H1 (cell line): ENCODE data around the gene SLC22A8. TPM values are rescaled to one million over a fixed set of nuclear protein-coding genes. Genes with fewer than 3 reads are reported as not detected.

Experiments used
- CTCF ChIA-PET: fragments of 300-600 bp; sonication (Branson Sonifier 250); formaldehyde crosslinking; loops from one replicate; lab custom pipeline; 2021; ENCODE audit not compliant: partially characterized antibody; lab: Charles Lee
- POLR2A ChIA-PET: fragments of 300-600 bp; sonication (Branson Sonifier 250); formaldehyde crosslinking; loops from one replicate; lab custom pipeline; 2021; ENCODE audit warnings: inconsistent platforms; ENCODE audit not compliant: partially characterized antibody; lab: Charles Lee
- DNase-seq, 2 experiments: peaks; one replicate each; pipeline versions ENCODE4 v3.0.0 to v3.0.0-alpha.2; 2010 to 2022; ENCODE audit warnings: low spot score in 2 of 2, low read depth in 1 of 2, mixed read lengths in 1 of 2
- FAIRE-seq: peaks from 2 replicates; lab custom pipeline; 2011; peaks lifted over from hg19 to GRCh38; lab: Jason Lieb, UNC
- H2AFZ ChIP-seq: 2 replicates; pipeline ENCODE4 v1.8.1; 2012; ENCODE audit warnings: low read length, inconsistent platforms
- H2AK5ac ChIP-seq: 2 replicates; pipeline ENCODE4 v1.6.1; 2013; ENCODE audit warnings: low read depth, low read length
- H2BK120ac ChIP-seq: replicated peaks from 2 replicates; pipeline ENCODE3; 2013; ENCODE audit warnings: low read depth, low read length, inconsistent platforms
- H2BK12ac ChIP-seq: 2 replicates; pipeline ENCODE4 v1.6.1; 2013; ENCODE audit warnings: low read depth, low read length
- H2BK15ac ChIP-seq: 2 replicates; pipeline ENCODE4 v1.6.1; 2013; ENCODE audit warnings: low read length
- H2BK20ac ChIP-seq: 2 replicates; pipeline ENCODE4 v1.6.1; 2013; ENCODE audit warnings: low read length
- H2BK5ac ChIP-seq: 2 replicates; pipeline ENCODE4 v1.6.1; 2013; ENCODE audit warnings: low read depth, low read length
- H3K14ac ChIP-seq: 2 replicates; pipeline ENCODE4 v1.6.1; 2013; ENCODE audit warnings: inconsistent platforms; ENCODE audit not compliant: insufficient read length
- H3K18ac ChIP-seq: 2 replicates; pipeline ENCODE4 v1.6.1; 2013; ENCODE audit warnings: low read length; ENCODE audit errors: extremely low read depth
- H3K23ac ChIP-seq: 2 replicates; pipeline ENCODE4 v1.6.1; 2013; ENCODE audit warnings: inconsistent platforms; ENCODE audit not compliant: insufficient read length
- H3K23me2 ChIP-seq: 2 replicates; pipeline ENCODE4 v1.6.1; 2013; ENCODE audit warnings: low read depth, low read length
- H3K27ac ChIP-seq: 2 replicates; pipeline ENCODE4 v1.6.1; 2011; ENCODE audit warnings: low read depth, low read length, inconsistent platforms
- H3K27me3 ChIP-seq, 4 experiments: replicated peaks in 1 of 4; 1 replicate in 1 of 4; 2 replicates in 3 of 4; pipeline versions ENCODE4 v1.6.1 to v1.8.1; 2011 to 2013; ENCODE audit warnings: low read length in 3 of 4, mild to moderate bottlenecking in 3 of 4, inconsistent platforms in 2 of 4, mixed read lengths in 2 of 4, moderate library complexity in 1 of 4; ENCODE audit not compliant: control insufficient read depth in 3 of 4, insufficient read depth in 3 of 4; ENCODE audit errors: extremely low read depth in 1 of 4
- H3K36me3 ChIP-seq, 4 experiments: 2 replicates each; pipeline versions ENCODE4 v1.6.1 to v1.8.1; 2011 to 2013; ENCODE audit warnings: mild to moderate bottlenecking in 4 of 4, low read length in 3 of 4, moderate library complexity in 2 of 4, control low read depth in 1 of 4, inconsistent platforms in 1 of 4; ENCODE audit not compliant: insufficient read depth in 4 of 4, control insufficient read depth in 2 of 4
- H3K4ac ChIP-seq: replicated peaks from 2 replicates; pipeline ENCODE3; 2013; ENCODE audit warnings: low read length, low read depth, mixed read lengths, inconsistent platforms; ENCODE audit not compliant: insufficient read length
- H3K4me1 ChIP-seq, 4 experiments: replicated peaks in 1 of 4; 1 replicate in 1 of 4; 2 replicates in 3 of 4; pipeline versions ENCODE4 v1.6.1 to v1.8.1; 2011 to 2013; ENCODE audit warnings: low read length in 3 of 4, inconsistent platforms in 2 of 4, mixed read lengths in 1 of 4; ENCODE audit not compliant: insufficient read depth in 4 of 4, control insufficient read depth in 3 of 4
- H3K4me2 ChIP-seq, 2 experiments: 2 replicates each; pipeline versions ENCODE4 v1.6.1 to v1.8.1; 2011 to 2013; ENCODE audit warnings: low read depth in 2 of 2, low read length in 2 of 2, control low read depth in 1 of 2, inconsistent platforms in 1 of 2, mild to moderate bottlenecking in 1 of 2; ENCODE audit not compliant: insufficient read depth in 1 of 2
- H3K4me3 ChIP-seq, 4 experiments: fragments of 200-600, 300-600 bp in 1 of 4; sonication (generic), shearing (Covaris generic), sonication (Bioruptor Twin) in 1 of 4; 2 replicates each; pipeline versions ENCODE4 v1.5.1 to v1.8.1; 2011 to 2016; ENCODE audit warnings: low read length in 4 of 4, low read depth in 3 of 4, control low read depth in 2 of 4, inconsistent platforms in 2 of 4, mild to moderate bottlenecking in 2 of 4, mixed read lengths in 1 of 4, moderate library complexity in 1 of 4; ENCODE audit not compliant: insufficient read depth in 2 of 4; ENCODE audit errors: extremely low read depth in 1 of 4
- H3K56ac ChIP-seq: replicated peaks from 2 replicates; pipeline ENCODE3; 2013; ENCODE audit warnings: low read depth, mild to moderate bottlenecking, mixed read lengths, low read length, inconsistent platforms; ENCODE audit not compliant: insufficient read length
- H3K79me1 ChIP-seq: 2 replicates; pipeline ENCODE4 v1.6.1; 2013; ENCODE audit warnings: low read depth, low read length, control low read depth
- H3K79me2 ChIP-seq, 2 experiments: 2 replicates each; pipeline versions ENCODE4 v1.6.1 to v1.8.1; 2012 to 2013; ENCODE audit warnings: low read length in 2 of 2, mild to moderate bottlenecking in 2 of 2, inconsistent platforms in 1 of 2; ENCODE audit not compliant: insufficient read depth in 2 of 2, control insufficient read depth in 1 of 2
- H3K9ac ChIP-seq, 4 experiments: replicated peaks in 1 of 4; 1 replicate in 1 of 4; 2 replicates in 3 of 4; pipeline versions ENCODE4 v1.6.1 to v1.8.1; 2011 to 2013; ENCODE audit warnings: low read depth in 3 of 4, low read length in 3 of 4, control low read depth in 2 of 4, mild to moderate bottlenecking in 2 of 4, moderate library complexity in 2 of 4, inconsistent platforms in 1 of 4; ENCODE audit errors: extremely low read depth in 1 of 4
- H3K9me3 ChIP-seq, 2 experiments: 2 replicates each; pipeline versions ENCODE4 v1.6.1 to v1.8.1; 2012 to 2013; ENCODE audit warnings: mild to moderate bottlenecking in 2 of 2, moderate library complexity in 2 of 2, control low read depth in 1 of 2, inconsistent platforms in 1 of 2, low read depth in 1 of 2, low read length in 1 of 2, mixed read lengths in 1 of 2; ENCODE audit not compliant: insufficient read depth in 2 of 2
- H4K20me1 ChIP-seq, 2 experiments: replicated peaks in 1 of 2; 2 replicates each; pipeline versions ENCODE3 to v1.8.1; 2011 to 2013; ENCODE audit warnings: inconsistent platforms in 2 of 2, low read length in 2 of 2, mild to moderate bottlenecking in 1 of 2; ENCODE audit not compliant: insufficient read depth in 2 of 2, control insufficient read depth in 1 of 2
- H4K5ac ChIP-seq: 2 replicates; pipeline ENCODE4 v1.6.1; 2013; ENCODE audit warnings: low read length, low read depth, mixed read lengths, inconsistent platforms; ENCODE audit not compliant: insufficient read length
- H4K8ac ChIP-seq: 2 replicates; pipeline ENCODE4 v1.8.0; 2013; ENCODE audit warnings: mild to moderate bottlenecking, moderate library complexity, low read length, inconsistent platforms; ENCODE audit not compliant: insufficient read depth; ENCODE audit errors: extremely low read depth
- H4K91ac ChIP-seq: replicated peaks from 2 replicates; pipeline ENCODE3; 2013; ENCODE audit warnings: low read length, mixed read lengths, inconsistent platforms; ENCODE audit not compliant: insufficient read length
- EZH2 ChIP-seq: fragments of 200-600 bp; sonication (generic); IDR thresholded peaks from 2 replicates; pipeline ENCODE4 v1.7.1; 2012; ENCODE audit warnings: low read depth, mild to moderate bottlenecking, moderate library complexity, low read length, inconsistent platforms; ENCODE audit not compliant: severe bottlenecking
- HDAC6 ChIP-seq: IDR thresholded peaks from one replicate; pipeline ENCODE4 v1.7.1; 2012; ENCODE audit warnings: low read depth, mild to moderate bottlenecking, inconsistent platforms, low read length, moderate library complexity
- RAD21 ChIP-seq, 2 experiments: IDR thresholded peaks in 1 of 2; conservative IDR thresholded peaks in 1 of 2; 2 replicates each; pipeline ENCODE4 v1.6.1; 2011; ENCODE audit warnings: low read depth in 2 of 2, low read length in 2 of 2, improper control_type of control experiment in 1 of 2, inconsistent platforms in 1 of 2, mild to moderate bottlenecking in 1 of 2, moderate library complexity in 1 of 2
- SP2 ChIP-seq: IDR thresholded peaks from 2 replicates; pipeline ENCODE4 v1.6.1; 2012; ENCODE audit warnings: mild to moderate bottlenecking, low read length, inconsistent platforms
- WGBS, 2 experiments: shearing (Covaris generic) in 1 of 2; methylation state at CpG; one replicate each; pipeline versions ENCODE4 v1.1.6 to v1.1.7; 2013 to 2015; ENCODE audit warnings: low lambda C conversion rate in 2 of 2, mixed read lengths in 2 of 2, inconsistent platforms in 1 of 2, low coverage in 1 of 2, missing lambda C conversion rate in 1 of 2; ENCODE audit not compliant: insufficient replicate concordance in 2 of 2, insufficient coverage in 1 of 2, insufficient read length in 1 of 2; ENCODE audit errors: extremely low coverage in 1 of 2, missing lambda C conversion rate in 1 of 2; 5-methylcytosine and 5-hydroxymethylcytosine counted together
- polyA plus RNA-seq, 7 experiments: library from polyadenylated mRNA; depleted of rRNA in 3 of 7; stranded (reverse) in 5 of 7; unstranded in 2 of 7; fragments of >200 nt in 5 of 7; fragments of 200-250 nt in 2 of 7; gene quantifications; 1 replicate in 5 of 7; 2 replicates in 1 of 7; 4 replicates in 1 of 7; pipeline versions ENCODE4 v1.2.1 to v1.2.3, GENCODE V29; 2011 to 2013; ENCODE audit warnings: missing spikeins in 2 of 7, mixed read lengths in 2 of 7
- total RNA-seq: library from RNA; stranded (reverse); fragmentation: NEBNext Ultra II Directional; extraction: Animal tissue kit (Norgen Biotek cat#: 25700); gene quantifications from 2 replicates; pipeline ENCODE4 v1.2.1, GENCODE V29; 2021

Gene SLC22A8
- total and polyA plus RNA-seq, 2 of the 8 experiments (the other 6 are each of a cell fraction or from before 2014, with no cell fraction given) = not detected

GRCh38 chr11:63012839-63013238 lies 2.8 kb downstream of the SLC22A8 start:
- CTCF ChIA-PET = interaction anchor here (0.6 to 10.2 kb wide), 7 partner anchors 8 to 125 kb away, joined by 3 to 149 read pairs (median 4); no protein-coding TSS in a partner anchor
- no peak overlapping the region for H3K56ac ChIP-seq
- H3K27me3 ChIP-seq = no peaks in the 10 kb centered on the region
- H2BK12ac ChIP-seq = no peak overlapping the region
- DNase-seq (no peak), FAIRE-seq (no peak)
- no peak overlapping the region for H3K14ac ChIP-seq
- TF ChIP-seq HDAC6 (no peak), RAD21 (IDR thresholded peaks at IDR 0.05 in 1 of 2, conservative IDR thresholded peaks at IDR 0.05 in 1 of 2; ENCODE audit: low read depth in 2 of 2, low read length in 2 of 2) (no peak), EZH2 (no peak), SP2 (no peak)
- no peak overlapping the region for H4K5ac ChIP-seq
- H3K4ac ChIP-seq = no peak overlapping the region
- no peak overlapping the region for H4K91ac ChIP-seq
- no peak overlapping the region for H3K18ac ChIP-seq
- H2AFZ ChIP-seq = no peak overlapping the region
- no peak overlapping the region for H3K27ac ChIP-seq
- H2BK5ac ChIP-seq = no peak overlapping the region
- WGBS, 2 experiments = 90% methylated on average over 1 of the region's 1 CpG; no CpG with 5 or more reads in 1 of the 2 experiments
- no peak overlapping the region for H2BK20ac ChIP-seq
- POLR2A ChIA-PET = no interaction called here
- H3K23me2 ChIP-seq = no peaks in the 10 kb centered on the region; the same call in 1 of the 2 replicates
- H2AK5ac ChIP-seq = no peak overlapping the region
- H2BK15ac ChIP-seq = no peak overlapping the region
- no peaks in the 10 kb centered on the region; the same call in 1 of the 2 replicates for H3K79me1 ChIP-seq
- H3K9ac ChIP-seq = no peak overlapping the region
- H4K8ac ChIP-seq = no peak overlapping the region
- peaks cover 0 to 12% (median 8%) of the 10 kb centered on the region in 4 experiments; a peak in 5 of 7 replicates for H3K4me1 ChIP-seq
- H2BK120ac ChIP-seq = no peak overlapping the region
- no peak overlapping the region for H3K23ac ChIP-seq
- no peaks in the 10 kb centered on the region for H3K9me3 ChIP-seq
- no peaks in the 10 kb centered on the region for H3K79me2 ChIP-seq
- no peak overlapping the region for H3K4me2 ChIP-seq
- H4K20me1 ChIP-seq = no peaks in the 10 kb centered on the region
- no peaks in the 10 kb centered on the region for H3K36me3 ChIP-seq
- H3K4me3 ChIP-seq = no peak overlapping the region
